ENCODE data around the gene ADAMTS6.
"Not testable (repeated sequence)": the region's sequence is repeated elsewhere in the genome, so short reads cannot be mapped to it uniquely, and the experiment has no call there.

ADAMTS6 gene

GRCh38 chr5:65191554-65192135 is 290.1 kb downstream of the ADAMTS6 start:
- no peak for DNase-seq

GRCh38 chr5:65190328-65191053 is 291.2 kb downstream of the ADAMTS6 start:
- no peak for DNase-seq

GRCh38 chr5:65186646-65187227 is 295.0 kb downstream of the ADAMTS6 start:
- DNase-seq = no peak

GRCh38 chr5:65185468-65185867 is 296.3 kb downstream of the ADAMTS6 start:
- no peak for DNase-seq

GRCh38 chr5:65184780-65185179 is 296.9 kb downstream of the ADAMTS6 start:
- DNase-seq = no peak

- not testable (repeated sequence) for DNase-seq
These were observed 307.5 kb downstream of the ADAMTS6 start for GRCh38 chr5:65174231-65174630.

- no peak for DNase-seq
These were observed 308.6 kb downstream of the ADAMTS6 start for GRCh38 chr5:65173130-65173525.

- DNase-seq = no peak
These were observed 309.1 kb downstream of the ADAMTS6 start for GRCh38 chr5:65172486-65173129.

- no peak for DNase-seq
These were observed 310.1 kb downstream of the ADAMTS6 start for GRCh38 chr5:65171645-65172044.

GRCh38 chr5:65163698-65164097 is 318.0 kb downstream of the ADAMTS6 start:
- DNase-seq = no peak

GRCh38 chr5:65161655-65162054 is 320.1 kb downstream of the ADAMTS6 start:
- DNase-seq = no peak

- no peak for DNase-seq
These were observed 323.7 kb downstream of the ADAMTS6 start for GRCh38 chr5:65157906-65158603.

- no peak for DNase-seq
These were observed 324.8 kb downstream of the ADAMTS6 start for GRCh38 chr5:65156933-65157332.

GRCh38 chr5:65152131-65152530 is 329.6 kb downstream of the ADAMTS6 start:
- DNase-seq = no peak

- DNase-seq = no peak
These were observed 330.1 kb downstream of the ADAMTS6 start for GRCh38 chr5:65151614-65152013.

GRCh38 chr5:65150599-65151304 is 331.0 kb downstream of the ADAMTS6 start:
- no peak for DNase-seq

GRCh38 chr5:65149827-65150226 is 331.9 kb downstream of the ADAMTS6 start:
- DNase-seq = no peak

- no peak for DNase-seq
These were observed 337.4 kb downstream of the ADAMTS6 start for GRCh38 chr5:65144136-65144871.

- no peak for DNase-seq
These were observed 339.2 kb downstream of the ADAMTS6 start for GRCh38 chr5:65142511-65143011.

GRCh38 chr5:65142016-65142415 is 339.7 kb downstream of the ADAMTS6 start:
- DNase-seq = no peak

GRCh38 chr5:65141493-65141892 is 340.2 kb downstream of the ADAMTS6 start:
- no peak for DNase-seq

- DNase-seq = no peak
These were observed 344.1 kb downstream of the ADAMTS6 start for GRCh38 chr5:65137631-65138030.

Measured in NCI-H187 (cell line).